CD14-positive monocyte (primary cell): ENCODE data around the gene SELENOM. TPM values are rescaled to one million over a fixed set of nuclear protein-coding genes. Genes with fewer than 3 reads are reported as not detected.

ENCODE experiments used
- DNase-seq, 3 donors: peaks; one replicate each; pipeline ENCODE4 v3.0.0-alpha.2; 2011 to 2022
- H2AFZ ChIP-seq: 2 replicates; pipeline ENCODE4 v1.6.0; 2012; ENCODE audit warnings: mild to moderate bottlenecking, low read depth, low read length, inconsistent platforms; ENCODE audit not compliant: insufficient read depth, poor library complexity, severe bottlenecking
- H3K27ac ChIP-seq, 2 donors: 1 replicate in 1 of 2; 2 replicates in 1 of 2; pipeline ENCODE4 v1.5.1; 2012 to 2013; ENCODE audit warnings: low read length in 2 of 2, control low read depth in 1 of 2, inconsistent platforms in 1 of 2, low read depth in 1 of 2, mild to moderate bottlenecking in 1 of 2
- H3K27me3 ChIP-seq, 2 donors: one replicate each; pipeline versions ENCODE4 v1.6.0 to v1.6.1; 2011 to 2013; ENCODE audit warnings: low read length in 2 of 2; ENCODE audit not compliant: control insufficient read depth in 2 of 2, insufficient read depth in 2 of 2
- H3K36me3 ChIP-seq, 2 donors: replicated peaks in 1 of 2; 1 replicate in 1 of 2; 2 replicates in 1 of 2; pipeline versions ENCODE4 v1.5.1 to v1.6.1; 2012 to 2013; ENCODE audit warnings: low read length in 2 of 2, control low read depth in 1 of 2, inconsistent platforms in 1 of 2, mild to moderate bottlenecking in 1 of 2; ENCODE audit not compliant: insufficient read depth in 2 of 2, control insufficient read depth in 1 of 2
- H3K4me1 ChIP-seq, 2 donors: 1 replicate in 1 of 2; 2 replicates in 1 of 2; pipeline versions ENCODE4 v1.5.1 to v1.6.1; 2012 to 2013; ENCODE audit warnings: low read length in 2 of 2, control low read depth in 1 of 2, inconsistent platforms in 1 of 2, mild to moderate bottlenecking in 1 of 2, moderate library complexity in 1 of 2; ENCODE audit not compliant: insufficient read depth in 2 of 2, control insufficient read depth in 1 of 2
- H3K4me2 ChIP-seq: replicated peaks from 2 replicates; pipeline ENCODE3; 2012; ENCODE audit warnings: low read length, moderate library complexity, mild to moderate bottlenecking; ENCODE audit not compliant: poor library complexity, severe bottlenecking; ENCODE audit errors: extremely low read depth
- H3K4me3 ChIP-seq, 3 experiments: fragments of 200-600 bp in 1 of 3; sonication (generic) in 1 of 3; replicated peaks in 1 of 3; 1 replicate in 2 of 3; 2 replicates in 1 of 3; pipeline ENCODE4 v1.5.1; 2011 to 2013; ENCODE audit warnings: low read length in 3 of 3, mild to moderate bottlenecking in 3 of 3, control low read depth in 2 of 3, low read depth in 2 of 3, inconsistent platforms in 1 of 3, moderate library complexity in 1 of 3
- H3K79me2 ChIP-seq: 2 replicates; pipeline ENCODE4 v1.6.0; 2012; ENCODE audit warnings: mild to moderate bottlenecking, control low read depth, inconsistent platforms, low read length, moderate library complexity; ENCODE audit not compliant: insufficient read depth
- H3K9ac ChIP-seq: 2 replicates; pipeline ENCODE4 v1.6.0; 2017; ENCODE audit warnings: low read length, mild to moderate bottlenecking; ENCODE audit not compliant: insufficient read depth, poor library complexity, severe bottlenecking
- H3K9me3 ChIP-seq, 2 donors: replicated peaks in 1 of 2; 1 replicate in 1 of 2; 2 replicates in 1 of 2; pipeline versions ENCODE4 v1.5.1 to v1.6.1; 2012 to 2013; ENCODE audit warnings: low read length in 2 of 2, control low read depth in 1 of 2; ENCODE audit not compliant: control insufficient read depth in 1 of 2, insufficient read depth in 1 of 2
- H4K20me1 ChIP-seq: 2 replicates; pipeline ENCODE4 v1.6.0; 2012; ENCODE audit warnings: mild to moderate bottlenecking, low read length, control low read depth, moderate library complexity; ENCODE audit not compliant: insufficient read depth
- H3K27ac Mint-ChIP-seq, 7 donors: one replicate each; pipeline ENCODE4 v1.8.0; 2020; ENCODE audit warnings: mild to moderate bottlenecking in 7 of 7, mixed read lengths in 7 of 7, moderate library complexity in 6 of 7, inconsistent platforms in 2 of 7
- H3K27me3 Mint-ChIP-seq, 3 donors: one replicate each; pipeline ENCODE4 v1.8.0; 2021 to 2022; ENCODE audit warnings: low read depth in 3 of 3, mild to moderate bottlenecking in 3 of 3, mixed read lengths in 3 of 3, moderate library complexity in 3 of 3, inconsistent platforms in 1 of 3
- H3K36me3 Mint-ChIP-seq, 2 donors: one replicate each; pipeline ENCODE4 v1.8.0; 2020; ENCODE audit warnings: mixed read lengths in 2 of 2, inconsistent platforms in 1 of 2, mild to moderate bottlenecking in 1 of 2
- H3K4me1 Mint-ChIP-seq: one replicate; pipeline ENCODE4 v1.8.0; 2020; ENCODE audit warnings: mild to moderate bottlenecking, mixed read lengths
- H3K4me3 Mint-ChIP-seq, 2 donors: one replicate each; pipeline ENCODE4 v1.8.0; 2020; ENCODE audit warnings: mild to moderate bottlenecking in 2 of 2, mixed read lengths in 2 of 2, moderate library complexity in 1 of 2
- H3K9me3 Mint-ChIP-seq, 7 donors: one replicate each; pipeline ENCODE4 v1.8.0; 2020 to 2022; ENCODE audit warnings: mixed read lengths in 7 of 7, mild to moderate bottlenecking in 6 of 7, moderate library complexity in 6 of 7, inconsistent platforms in 2 of 7
- WGBS: methylation state at CpG from one replicate; pipeline ENCODE4 v1.1.5; 2013; ENCODE audit warnings: missing lambda C conversion rate; ENCODE audit not compliant: insufficient coverage; 5-methylcytosine and 5-hydroxymethylcytosine counted together
- intact Hi-C, 2 donors: fragments of 100-400 bp; cut with micrococcal nuclease; formaldehyde crosslinking; loops; one replicate each; pipeline versions ENCODE4 v1.15.0 to v1.15.1; 2023
- polyA plus RNA-seq, 3 donors: library from polyadenylated mRNA; depleted of rRNA in 1 of 3; unstranded in 2 of 3; stranded (reverse) in 1 of 3; fragments of 300-500 nt in 2 of 3; fragments of >200 nt in 1 of 3; fragmentation: Illumina TruSeq in 2 of 3; gene quantifications; 1 replicate in 2 of 3; 2 replicates in 1 of 3; pipeline ENCODE4 v1.2.3, GENCODE V29; 2012 to 2021
- TF ChIP-seq, protein P1 (sequence below): fragments of 200-600 bp; IDR thresholded peaks from one replicate; pipeline ENCODE4 v1.8.0; 2022; ENCODE audit warnings: antibody characterized with exemption, mild to moderate bottlenecking

Gene SELENOM
- polyA plus RNA-seq, 3 donors: 3.2 to 7.6 (median 3.4) TPM

DNA sequence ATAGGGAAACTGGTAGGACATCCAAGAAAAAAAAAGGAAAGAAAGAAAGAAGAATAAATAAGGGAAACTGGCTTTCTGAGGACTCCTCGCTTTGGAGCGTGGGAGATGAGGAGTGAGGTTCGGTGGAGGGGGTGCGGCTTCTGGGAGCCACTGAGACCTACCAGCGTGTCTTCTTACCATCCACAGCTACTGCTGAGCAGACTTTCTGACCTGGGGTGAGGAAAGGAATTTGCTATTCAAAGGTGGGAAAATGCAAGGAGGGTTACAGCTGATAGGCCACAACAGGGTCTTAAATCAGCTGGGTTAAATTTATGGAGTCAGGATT is 488 bp upstream of the SELENOM start:
- peak overlapping the region in 1 of 2 donors; percentile 9 for H3K27ac ChIP-seq
- H3K9me3 ChIP-seq: peaks cover 0 to 5% of the 10 kb centered on the region in 2 donors
- H4K20me1 ChIP-seq: no peaks in the 10 kb centered on the region
- peaks cover 12 to 14% of the 10 kb centered on the region in 2 donors for H3K4me1 ChIP-seq
- H3K4me1 Mint-ChIP-seq: peaks cover 11% of the 10 kb centered on the region
- peaks cover 0 to 2% of the 10 kb centered on the region in 2 donors for H3K27me3 ChIP-seq
- H3K9ac ChIP-seq: peak overlapping the region; percentile 9
- peak overlapping the region; percentile 14 to 60 (median 37) for H3K4me3 ChIP-seq
- H3K27me3 Mint-ChIP-seq: peaks cover 5 to 20% (median 19%) of the 10 kb centered on the region in 3 donors
- TF ChIP-seq, protein P1, sequence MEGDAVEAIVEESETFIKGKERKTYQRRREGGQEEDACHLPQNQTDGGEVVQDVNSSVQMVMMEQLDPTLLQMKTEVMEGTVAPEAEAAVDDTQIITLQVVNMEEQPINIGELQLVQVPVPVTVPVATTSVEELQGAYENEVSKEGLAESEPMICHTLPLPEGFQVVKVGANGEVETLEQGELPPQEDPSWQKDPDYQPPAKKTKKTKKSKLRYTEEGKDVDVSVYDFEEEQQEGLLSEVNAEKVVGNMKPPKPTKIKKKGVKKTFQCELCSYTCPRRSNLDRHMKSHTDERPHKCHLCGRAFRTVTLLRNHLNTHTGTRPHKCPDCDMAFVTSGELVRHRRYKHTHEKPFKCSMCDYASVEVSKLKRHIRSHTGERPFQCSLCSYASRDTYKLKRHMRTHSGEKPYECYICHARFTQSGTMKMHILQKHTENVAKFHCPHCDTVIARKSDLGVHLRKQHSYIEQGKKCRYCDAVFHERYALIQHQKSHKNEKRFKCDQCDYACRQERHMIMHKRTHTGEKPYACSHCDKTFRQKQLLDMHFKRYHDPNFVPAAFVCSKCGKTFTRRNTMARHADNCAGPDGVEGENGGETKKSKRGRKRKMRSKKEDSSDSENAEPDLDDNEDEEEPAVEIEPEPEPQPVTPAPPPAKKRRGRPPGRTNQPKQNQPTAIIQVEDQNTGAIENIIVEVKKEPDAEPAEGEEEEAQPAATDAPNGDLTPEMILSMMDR: peak; percentile 27
- no CpG with 5 or more reads among the region's 5 CpGs for WGBS
- peaks cover 0 to 9% (median 7%) of the 10 kb centered on the region in 7 donors for H3K9me3 Mint-ChIP-seq
- H2AFZ ChIP-seq: peak overlapping the region; percentile 80
- no peaks in the 10 kb centered on the region for H3K79me2 ChIP-seq
- H3K27ac Mint-ChIP-seq: peak overlapping the region; percentile 70 to 88 (median 81)
- DNase-seq: no peak
- H3K4me3 Mint-ChIP-seq: peak overlapping the region; percentile 85 to 93
- no peaks in the 10 kb centered on the region for H3K36me3 Mint-ChIP-seq
- peak overlapping the region; percentile 66 for H3K4me2 ChIP-seq
- no peaks in the 10 kb centered on the region for H3K36me3 ChIP-seq
- intact Hi-C loops: loop anchor here (5.0 to 10.0 kb wide), 3 partner anchors 124 to 167 kb away; no protein-coding TSS in a partner anchor

DNA sequence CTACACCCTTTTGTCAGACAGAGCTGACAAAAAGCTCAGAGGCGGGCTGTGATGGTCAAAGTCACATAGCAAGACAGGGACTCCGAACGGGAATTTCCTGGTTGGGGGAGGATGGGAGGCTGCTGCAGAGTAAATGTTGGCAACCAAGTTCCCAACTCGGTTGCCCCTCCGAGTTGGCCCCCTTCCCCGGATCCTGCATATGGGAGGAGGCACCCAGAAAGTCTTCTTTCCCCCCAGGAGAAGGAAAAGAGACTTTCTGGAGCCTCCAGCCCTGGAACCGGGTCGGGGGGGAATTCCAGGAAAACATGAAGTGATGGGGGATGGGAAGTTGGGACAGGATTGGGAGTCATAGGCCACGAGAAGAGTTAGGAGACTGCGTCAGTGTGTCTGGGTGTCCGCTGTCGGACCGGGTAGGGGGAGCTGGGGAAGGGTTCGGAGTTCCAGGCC is 614 bp downstream of the SELENOM start:
- Histone ChIP-seq H3K79me2 (no peaks in the 10 kb centered on the region), H3K9ac (no peak overlapping the region), H3K4me3 (peak overlapping the region in 2 of 3 experiments; percentile 37 to 60), H4K20me1 (no peaks in the 10 kb centered on the region), H3K27me3 (peaks cover 0 to 2% of the 10 kb centered on the region in 2 donors), H3K36me3 (no peaks in the 10 kb centered on the region), H3K27ac (no peak overlapping the region), H3K4me1 (peaks cover 12 to 14% of the 10 kb centered on the region in 2 donors), H3K4me2 (peak overlapping the region; percentile 66), H2AFZ (peak overlapping the region; percentile 80), H3K9me3 (no peaks in the 10 kb centered on the region)
- TF ChIP-seq, protein P1: no peak
- Mint-ChIP-seq H3K4me1 (peaks cover 11% of the 10 kb centered on the region), H3K36me3 (peaks cover 2 to 4% of the 10 kb centered on the region in 2 donors), H3K4me3 (peak overlapping the region; percentile 62 to 85), H3K27ac (peak overlapping the region in 2 of 7 donors; percentile 41 to 73), H3K9me3 (peaks cover 0 to 1% (median 0%) of the 10 kb centered on the region in 7 donors), H3K27me3 (peaks cover 2 to 20% (median 14%) of the 10 kb centered on the region in 3 donors)
- intact Hi-C loops: loop anchor here (5.0 to 10.0 kb wide), 3 partner anchors 126 to 168 kb away; no protein-coding TSS in a partner anchor
- 90% methylated on average over 10 of the region's 14 CpGs for WGBS
- DNase-seq: no peak
